GM18508 (cell line): Measurements from ENCODE around the gene TRAPPC1.

ENCODE experiments used
- ATAC-seq: cut with Tn5 transposase; IDR thresholded peaks from one replicate; pipeline ENCODE4 v1.9.1; 2021; ENCODE audit warnings: moderate number of reproducible peaks; ENCODE audit not compliant: insufficient read depth, unreplicated experiment

The TRAPPC1 gene

DNA sequence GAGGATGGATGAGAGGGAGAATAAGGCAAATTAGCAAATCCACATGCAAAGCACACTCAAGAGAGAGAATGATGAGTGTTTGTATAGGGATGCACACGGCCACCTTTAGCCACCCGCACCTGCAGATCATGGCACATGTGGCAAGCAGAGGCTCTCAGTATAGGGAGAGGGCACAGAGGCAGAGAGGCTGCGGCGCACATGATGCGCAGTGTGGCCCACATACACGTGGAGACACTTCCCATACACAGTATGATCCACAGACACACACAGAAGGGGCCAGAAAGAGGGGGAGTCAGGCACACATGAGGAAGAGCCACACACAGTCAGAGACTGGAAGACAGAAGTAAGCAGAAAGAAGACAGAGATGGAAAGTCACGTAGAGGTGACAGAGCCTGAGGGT, 49.7 kb downstream of the TRAPPC1 start:
- no peak for ATAC-seq

DNA sequence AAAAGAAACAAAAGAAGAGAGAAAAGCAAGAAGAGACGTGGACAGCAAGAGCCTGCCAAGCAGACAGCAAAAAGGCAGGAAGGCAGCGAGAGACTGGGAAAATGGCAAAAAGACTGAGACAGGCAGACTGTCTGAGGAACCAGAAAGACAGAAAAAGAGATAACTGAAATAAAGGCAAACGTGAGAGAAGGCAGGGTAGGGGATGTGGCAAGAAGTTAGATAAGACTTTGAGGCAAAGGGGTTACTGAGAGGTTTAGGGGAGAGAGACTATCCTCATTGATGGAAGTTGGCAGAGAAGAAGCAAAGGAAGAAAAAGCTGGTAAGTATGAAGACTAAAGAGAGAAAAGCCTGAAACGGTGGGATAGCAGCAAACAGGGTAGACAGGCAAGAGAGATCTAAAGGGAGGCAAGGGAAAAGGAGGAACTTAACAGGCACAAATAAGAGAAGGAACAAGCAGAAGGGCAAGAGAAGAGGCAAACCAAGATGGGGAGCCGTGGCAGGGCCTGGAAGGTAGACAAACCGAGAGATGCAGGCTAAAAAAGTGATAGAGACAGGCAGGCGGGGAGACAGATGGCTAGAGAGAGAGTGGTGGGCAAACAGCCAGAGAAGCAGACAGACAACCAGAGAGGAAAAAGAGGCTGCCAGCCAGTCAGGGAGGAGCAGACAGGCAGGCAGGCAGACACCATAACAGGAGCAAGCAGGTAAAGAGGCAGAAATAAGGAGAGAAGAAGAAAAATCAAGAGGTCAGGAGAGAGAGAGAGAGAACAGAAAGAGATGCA, 50.3 kb downstream of the TRAPPC1 start:
- no peak for ATAC-seq
